NCI-H1694 treated with DMSO at 0.1 percent for 48 hours (cell line): Measurements from ENCODE around the gene EIF2S1.
"Not testable (repeated sequence)": the region's sequence is repeated elsewhere in the genome, so short reads cannot be mapped to it uniquely, and the experiment has no call there.

Experiments used
- DNase-seq: peaks from one replicate; lab custom pipeline; 2025; lab: John Stamatoyannopoulos, UW

Gene EIF2S1

GRCh38 chr14:67371247-67372148, 11.4 kb downstream of the EIF2S1 start:
- DNase-seq: no peak

GRCh38 chr14:67372833-67373232, 12.7 kb downstream of the EIF2S1 start:
- no peak for DNase-seq

DNA sequence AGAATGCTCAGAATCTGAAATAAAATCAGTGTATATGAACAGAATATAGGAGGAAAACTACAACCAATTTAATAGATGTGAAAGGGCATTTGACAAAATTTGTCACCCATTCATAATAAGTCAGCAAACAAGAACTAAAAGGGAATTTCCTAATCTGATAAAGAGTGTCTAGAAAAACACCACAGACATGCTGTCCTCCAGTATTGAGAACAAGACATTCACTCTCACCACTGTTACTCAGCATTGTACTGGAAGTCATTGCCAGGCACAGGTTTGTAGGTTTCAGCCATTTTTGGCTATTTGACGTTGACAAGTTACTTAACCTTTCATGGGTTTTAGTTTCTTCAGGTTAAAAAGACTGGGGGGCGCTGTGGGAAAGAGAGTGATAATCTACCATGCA, 13.2 kb downstream of the EIF2S1 start:
- no peak for DNase-seq

DNA sequence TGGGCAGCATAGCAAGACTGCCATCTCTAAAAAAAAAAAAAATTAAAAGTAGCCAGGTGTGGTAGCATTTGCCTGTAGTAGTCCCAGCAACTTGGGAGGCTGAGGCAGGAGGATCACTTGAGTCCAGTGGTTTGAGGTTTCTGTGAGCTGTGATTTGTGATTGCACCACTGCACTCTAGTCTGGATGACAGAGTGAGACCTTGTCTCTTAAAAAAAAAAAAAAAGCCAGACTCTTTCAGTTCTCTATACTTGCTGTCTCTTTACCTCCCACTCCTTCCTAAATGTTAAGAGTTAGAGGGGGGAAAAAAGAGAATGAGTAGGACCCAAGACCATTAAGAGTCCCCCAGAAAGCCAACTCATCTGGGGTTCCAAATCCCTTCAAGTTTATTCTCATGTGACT, 17.8 kb downstream of the EIF2S1 start:
- no peak for DNase-seq

- no peak for DNase-seq
Observed at GRCh38 chr14:67385120-67385519, 25.0 kb downstream of the EIF2S1 start.

DNA sequence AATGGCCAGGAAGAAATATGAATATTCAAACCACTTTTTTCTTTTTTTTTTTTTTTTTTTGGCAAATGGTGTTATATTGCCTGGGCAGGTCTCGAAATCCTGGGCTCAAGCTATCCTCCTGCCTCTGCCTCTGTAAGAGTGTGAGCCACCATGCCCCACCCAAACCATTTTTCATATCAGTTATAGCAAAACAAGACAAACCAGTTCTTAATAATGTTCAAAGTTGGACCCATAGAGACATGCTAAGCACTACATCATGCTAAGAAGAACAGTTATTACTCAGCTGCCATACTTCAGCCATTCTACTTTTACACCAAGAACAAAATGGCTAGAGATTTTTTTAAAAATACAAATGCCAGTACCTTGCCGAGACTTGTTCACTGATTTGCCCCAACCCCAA, 25.5 kb downstream of the EIF2S1 start:
- no peak for DNase-seq

DNA sequence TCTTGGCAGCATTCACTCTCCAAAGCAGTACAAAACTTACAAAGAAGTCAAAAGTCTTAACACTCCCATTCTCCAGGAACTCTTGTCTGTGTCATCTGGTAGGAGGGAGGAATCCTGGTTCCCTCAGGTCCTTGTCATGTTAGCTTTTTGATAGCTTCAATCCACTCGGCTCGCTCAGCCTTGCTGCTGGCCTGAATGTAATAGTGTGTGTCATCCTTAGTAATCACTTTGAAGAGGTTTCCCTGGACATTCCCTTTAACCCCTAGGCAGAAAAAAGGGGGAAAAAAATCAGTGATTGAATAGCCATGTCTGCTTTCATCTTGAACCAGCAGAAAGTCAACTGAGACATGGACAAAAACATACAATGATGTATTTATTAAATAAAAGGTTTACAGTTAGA, 27.1 kb downstream of the EIF2S1 start:
- DNase-seq: no peak

DNA sequence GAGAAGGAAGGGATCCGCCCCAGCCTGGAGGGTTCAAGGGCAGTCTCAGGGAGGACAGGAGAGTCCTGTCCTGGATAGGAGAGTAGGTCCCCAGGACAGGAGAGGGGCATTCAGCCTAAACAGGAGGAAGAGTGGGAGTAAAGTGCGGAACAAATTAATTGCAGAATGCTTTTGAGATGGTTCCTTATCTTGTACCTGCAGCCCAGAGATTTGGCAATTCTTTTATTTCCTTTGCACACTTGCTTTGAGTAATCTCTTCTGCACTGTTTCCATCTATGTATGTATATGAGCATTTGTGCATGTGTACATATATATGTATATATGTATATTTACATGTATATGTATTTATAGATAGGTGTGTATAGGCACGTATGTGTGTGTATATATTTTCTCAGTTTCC, 29.1 kb downstream of the EIF2S1 start:
- DNase-seq: no peak

DNA sequence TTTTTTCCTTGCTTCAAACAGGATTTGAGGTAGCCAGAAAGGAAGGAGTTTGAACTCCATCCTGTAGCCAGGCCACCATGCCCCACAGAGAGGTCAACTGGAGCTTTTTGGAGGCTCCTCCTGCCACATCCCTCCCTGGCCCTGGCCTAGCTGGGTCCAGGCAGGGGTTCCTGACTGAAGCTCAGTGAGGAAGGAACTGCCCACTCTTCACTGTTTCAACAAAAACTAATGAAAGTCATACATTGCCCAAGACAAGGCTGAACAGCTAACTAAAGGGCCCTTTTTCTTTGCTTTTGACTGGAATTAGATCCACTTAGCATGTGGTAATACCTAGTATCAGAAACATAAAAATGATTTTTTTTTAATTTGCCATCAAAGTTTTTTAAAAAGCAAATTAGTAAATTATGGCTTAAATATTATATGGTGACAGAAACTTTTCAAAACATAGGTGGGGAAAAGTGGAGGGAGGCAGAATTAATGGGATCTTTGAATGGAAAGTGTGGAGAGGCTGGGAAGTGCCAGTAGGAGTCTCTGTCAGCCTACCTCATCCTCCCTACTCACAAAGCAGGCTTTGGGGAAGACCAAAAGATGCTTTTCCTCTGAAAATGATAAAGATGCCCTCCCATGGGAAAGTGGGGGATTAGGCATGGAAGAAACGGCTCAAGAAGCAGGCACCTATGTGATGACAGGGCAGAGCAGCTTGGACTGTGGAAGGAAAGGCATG, 29.8 kb downstream of the EIF2S1 start:
- no peak for DNase-seq

DNA sequence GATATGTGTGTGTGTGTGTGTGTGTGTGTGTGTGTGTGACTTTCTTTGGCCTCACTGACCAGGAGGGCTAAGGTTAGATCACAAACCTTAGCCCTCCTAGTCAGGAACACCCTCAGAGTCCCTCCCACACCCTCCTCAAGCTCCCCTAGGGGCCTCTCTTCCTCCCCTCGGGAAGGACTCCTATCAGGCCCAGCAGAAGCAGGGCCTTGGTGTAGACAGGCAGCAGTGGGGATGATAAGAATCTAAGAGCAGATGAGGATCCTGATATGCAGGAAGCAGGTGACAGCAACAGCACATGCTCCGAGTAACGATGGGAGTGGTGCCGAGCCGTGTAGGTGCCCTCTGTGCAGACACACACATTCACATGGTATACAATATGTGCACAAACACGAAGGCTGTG, 31.1 kb downstream of the EIF2S1 start:
- no peak for DNase-seq

DNA sequence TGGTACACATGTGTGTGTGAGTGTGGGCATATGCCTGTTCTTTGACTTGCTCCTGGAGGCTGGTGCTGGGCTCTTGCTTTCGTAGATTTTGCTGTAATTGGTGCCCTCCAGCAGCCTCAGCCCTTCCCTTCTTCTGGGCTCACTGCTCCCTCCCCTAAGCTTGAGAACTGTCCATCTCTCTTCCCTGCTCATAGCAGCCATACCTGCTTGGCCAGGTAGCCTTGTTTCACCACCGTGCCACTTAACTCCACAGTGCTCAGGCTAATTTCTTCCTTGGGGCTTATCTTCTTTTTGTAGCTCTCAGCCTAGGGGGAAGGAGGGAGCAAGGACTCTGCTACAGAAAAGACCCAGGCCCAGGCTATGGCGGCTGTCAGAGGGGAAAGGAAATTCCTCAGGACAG, 32.0 kb downstream of the EIF2S1 start:
- no peak for DNase-seq

DNA sequence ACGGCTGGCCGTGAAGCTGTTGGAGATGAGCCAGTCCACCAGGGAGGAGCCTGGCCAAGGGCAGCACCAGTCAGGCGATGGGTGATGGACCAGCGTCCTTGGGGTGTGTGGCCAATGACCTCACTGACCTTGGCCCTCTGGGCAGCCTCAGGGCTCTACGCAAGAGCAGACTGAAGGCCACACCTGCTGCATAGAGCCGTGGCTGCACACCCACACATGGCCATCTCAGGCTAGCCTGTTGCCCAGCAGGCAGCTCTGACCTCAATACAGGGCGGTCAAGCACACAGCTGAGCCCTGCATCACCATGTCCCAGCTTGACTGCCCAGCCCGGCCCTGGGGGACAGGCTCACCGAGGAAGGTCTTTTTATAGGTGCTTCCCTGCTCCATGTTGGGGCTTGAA, 32.7 kb downstream of the EIF2S1 start:
- DNase-seq: no peak

- DNase-seq: no peak
Observed at GRCh38 chr14:67393689-67394088, 33.6 kb downstream of the EIF2S1 start.

DNA sequence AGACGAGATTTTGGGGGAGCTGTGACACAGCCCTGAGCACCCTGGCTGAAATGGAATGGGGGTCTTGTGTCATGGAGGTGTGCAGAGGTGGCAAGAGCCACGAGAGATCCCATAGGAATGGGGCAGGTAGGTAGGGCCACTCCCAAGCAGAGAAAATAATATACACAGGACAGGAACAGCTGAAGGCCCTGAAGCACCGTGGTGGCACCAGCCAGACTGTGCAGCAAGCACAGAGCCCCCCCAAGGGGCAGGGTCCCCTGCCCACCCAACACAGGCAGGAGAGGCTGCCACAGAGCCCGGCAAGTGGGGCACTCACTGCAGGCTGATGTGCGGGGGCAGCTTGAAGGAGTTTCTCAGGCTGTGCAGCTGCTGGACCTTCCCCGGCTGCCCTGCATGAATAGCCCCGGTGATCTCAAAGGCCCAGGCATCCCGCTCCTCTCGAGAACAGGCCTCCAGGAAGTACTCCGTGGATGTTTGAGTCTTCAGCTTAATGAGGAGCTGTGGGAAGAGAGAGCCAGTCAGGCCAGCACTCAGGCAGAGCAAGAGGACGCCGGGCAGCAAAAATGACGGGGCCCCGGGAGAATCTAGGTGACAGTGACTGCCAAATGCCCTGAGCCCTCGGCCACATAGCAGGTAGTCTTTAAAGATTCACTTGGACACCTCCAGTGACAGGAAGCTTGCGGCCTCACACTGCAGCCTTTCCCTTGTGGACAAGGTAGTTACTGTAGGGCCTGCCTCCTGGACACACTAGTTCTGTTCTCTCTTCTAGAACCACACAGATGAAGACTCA, 35.2 kb downstream of the EIF2S1 start:
- DNase-seq: no peak

GRCh38 chr14:67395876-67396189, 35.7 kb downstream of the EIF2S1 start:
- no peak for DNase-seq

DNA sequence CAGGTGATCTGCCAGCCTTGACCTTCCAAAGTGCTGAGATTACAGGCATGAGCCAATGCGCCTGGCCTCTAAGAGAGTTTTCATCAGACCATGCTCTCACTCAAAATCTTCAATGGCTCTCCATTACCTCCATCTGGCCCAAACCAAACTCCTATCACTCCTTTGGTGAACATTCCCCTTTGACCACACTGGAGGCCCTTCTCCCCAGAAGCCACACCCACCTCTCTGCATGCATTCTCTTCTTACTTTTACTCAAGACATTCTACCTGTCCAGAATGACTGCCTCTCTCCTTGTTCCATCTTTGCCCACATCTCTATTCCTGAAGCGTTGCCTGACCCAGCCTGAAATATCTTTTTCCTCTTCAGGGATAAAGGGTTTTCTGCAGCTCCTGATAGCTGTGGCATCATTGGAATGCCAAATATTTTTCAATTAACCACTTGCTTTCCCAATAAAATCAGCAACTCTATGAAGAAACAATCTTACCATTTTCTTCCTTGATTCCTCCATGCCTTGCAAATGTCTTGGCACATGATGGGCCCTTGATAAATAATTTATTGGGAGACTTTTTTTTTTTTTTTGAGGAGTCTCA, 36.3 kb downstream of the EIF2S1 start:
- no peak for DNase-seq

- DNase-seq: no peak
Observed at GRCh38 chr14:67397536-67397935, 37.4 kb downstream of the EIF2S1 start.

GRCh38 chr14:67400434-67400833, 40.3 kb downstream of the EIF2S1 start:
- DNase-seq: no peak

DNA sequence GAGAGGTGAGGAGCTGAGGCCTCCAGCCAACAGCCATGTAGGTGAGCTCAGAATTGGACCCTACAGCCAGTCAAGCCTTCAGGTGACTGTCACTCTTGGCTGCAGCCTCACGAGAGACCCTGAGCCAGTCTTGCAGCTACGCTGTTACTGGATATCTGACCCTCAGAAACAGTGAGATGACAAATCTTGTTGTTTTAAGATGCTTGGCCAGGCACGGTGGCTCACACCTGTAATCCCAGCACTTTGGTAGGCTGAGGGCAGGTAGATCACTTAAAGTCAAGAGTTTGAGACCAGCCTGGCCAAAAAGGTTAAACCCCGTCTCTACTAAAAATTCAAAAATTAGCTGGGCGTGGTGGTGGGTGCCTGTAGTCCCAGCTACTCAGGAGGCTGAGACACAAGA, 45.6 kb downstream of the EIF2S1 start:
- no peak for DNase-seq

DNA sequence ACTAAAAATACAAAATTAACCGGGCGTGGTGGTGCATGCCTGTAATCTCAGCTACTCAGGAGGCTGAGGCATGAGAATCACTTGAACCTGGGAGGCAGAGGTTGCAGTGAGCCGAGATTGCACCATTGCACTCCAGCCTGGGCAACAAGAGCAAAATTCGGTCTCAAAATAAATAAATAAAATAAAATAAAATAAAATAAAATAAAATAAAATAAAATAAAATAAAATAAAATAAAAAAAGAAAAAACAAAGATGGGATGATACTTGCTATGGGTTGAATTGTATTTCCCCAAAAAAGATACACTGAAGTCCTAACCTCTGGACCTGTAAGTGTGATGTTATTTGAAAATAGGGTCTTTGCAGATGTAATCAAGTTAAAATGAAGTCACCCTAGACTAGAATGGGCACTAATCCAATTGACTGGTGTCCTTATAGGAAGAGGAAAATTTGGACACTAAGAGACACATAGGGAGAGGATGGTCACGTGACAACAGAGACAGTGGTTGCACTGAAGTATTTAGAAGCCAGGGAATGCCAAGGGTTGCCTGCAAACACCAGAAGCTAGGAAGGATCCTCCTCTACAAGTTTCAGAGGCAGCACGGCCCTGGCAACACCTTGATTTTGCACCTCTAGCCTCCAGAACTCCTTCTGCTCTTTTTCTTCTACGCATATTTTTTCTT, 48.1 kb downstream of the EIF2S1 start:
- DNase-seq: not testable (repeated sequence)

DNA sequence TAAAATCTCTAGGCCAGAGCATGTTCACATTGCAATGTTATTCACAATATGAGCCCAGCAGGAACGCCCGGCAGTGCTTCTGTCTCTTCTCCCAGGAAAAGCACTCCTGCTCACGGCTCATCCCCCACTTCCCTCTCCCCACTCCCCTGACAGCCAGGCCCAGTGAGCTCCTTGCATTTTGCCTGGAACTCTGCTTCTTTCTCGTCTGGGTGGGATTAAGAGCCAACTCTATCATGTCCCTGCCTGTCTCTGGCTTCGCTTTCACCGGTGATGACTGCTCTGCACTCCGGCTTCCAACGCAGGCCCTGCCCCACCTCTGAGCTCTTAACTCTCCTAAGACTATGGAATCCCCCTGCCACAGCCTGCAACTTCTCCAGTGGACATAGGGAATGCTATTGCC, 49.3 kb downstream of the EIF2S1 start:
- DNase-seq: no peak

GRCh38 chr14:67410313-67410712, 50.2 kb downstream of the EIF2S1 start:
- no peak for DNase-seq
